ENCODE data around the gene KLK8. TPM values are rescaled to one million over a fixed set of nuclear protein-coding genes. Genes with fewer than 3 reads are reported as not detected.
A peak's percentile ranks its signal among the peaks of the same experiment; 100 is the strongest.

KLK8 gene
- total RNA-seq (2014; rRNA removed; shearing (Covaris generic)): 4.2 and 8.7 TPM in 2 replicates

GRCh38 chr19:51001515-51001914 lies at the start of gene KLK8:
Gene KLK8, minus strand, starts transcription at chr19:51001604. Its CDS starts 437 bp downstream, at chr19:51001167.
- DNase-seq (ENCODE audit: low spot score): peak; percentile 51

- DNase-seq (ENCODE audit: low spot score): no peak
Measured at GRCh38 chr19:51047031-51047335, 45.6 kb upstream of the KLK8 start.

- DNase-seq (ENCODE audit: low spot score): no peak
Measured at GRCh38 chr19:51044327-51044726, 42.9 kb upstream of the KLK8 start.

GRCh38 chr19:51043497-51043896 lies 42.1 kb upstream of the KLK8 start:
- DNase-seq (ENCODE audit: low spot score): no peak

GRCh38 chr19:51040151-51040550 lies 38.7 kb upstream of the KLK8 start:
- DNase-seq (ENCODE audit: low spot score): no peak

- no peak for DNase-seq (ENCODE audit: low spot score)
Measured at GRCh38 chr19:51036519-51036918, 35.1 kb upstream of the KLK8 start.

GRCh38 chr19:51034704-51035103 lies 33.3 kb upstream of the KLK8 start, which contains the start of gene KLK12:
Gene KLK12, minus strand, starts transcription at chr19:51035002. Its CDS starts 381 bp downstream, at chr19:51034621.
- DNase-seq (ENCODE audit: low spot score): peak; percentile 71

GRCh38 chr19:51031880-51032225 lies 30.4 kb upstream of the KLK8 start:
- DNase-seq (ENCODE audit: low spot score): no peak

- DNase-seq (ENCODE audit: low spot score): no peak
Measured at GRCh38 chr19:51031220-51031879, 29.9 kb upstream of the KLK8 start.

- no peak for DNase-seq (ENCODE audit: low spot score)
Measured at GRCh38 chr19:51030631-51031030, 29.2 kb upstream of the KLK8 start.

- peak; percentile 27 for DNase-seq (ENCODE audit: low spot score)
Measured at GRCh38 chr19:51029718-51030117, 28.3 kb upstream of the KLK8 start.

GRCh38 chr19:51027873-51028272 lies 26.5 kb upstream of the KLK8 start:
- peak; percentile 35 for DNase-seq (ENCODE audit: low spot score)

- DNase-seq (ENCODE audit: low spot score): peak; percentile 75
Measured at GRCh38 chr19:51027126-51027806, 25.9 kb upstream of the KLK8 start.

- DNase-seq (ENCODE audit: low spot score): peak; percentile 92
Measured at GRCh38 chr19:51026554-51026831, 25.1 kb upstream of the KLK8 start, which contains the start of gene KLK11. Gene KLK11, minus strand, starts transcription at chr19:51026616. Its CDS starts 985 bp downstream, at chr19:51025631.

GRCh38 chr19:51025809-51026553 lies 24.6 kb upstream of the KLK8 start:
- DNase-seq (ENCODE audit: low spot score): peak; percentile 70

- no peak for DNase-seq (ENCODE audit: low spot score)
Measured at GRCh38 chr19:51025401-51025800, 24.0 kb upstream of the KLK8 start.

GRCh38 chr19:51024924-51025323 lies 23.5 kb upstream of the KLK8 start:
- DNase-seq (ENCODE audit: low spot score): no peak

- DNase-seq (ENCODE audit: low spot score): no peak
Measured at GRCh38 chr19:51023946-51024345, 22.5 kb upstream of the KLK8 start.

GRCh38 chr19:51022526-51022925 lies 21.1 kb upstream of the KLK8 start:
- no peak for DNase-seq (ENCODE audit: low spot score)

GRCh38 chr19:51020988-51021651 lies 19.7 kb upstream of the KLK8 start:
- peak; percentile 97 for DNase-seq (ENCODE audit: low spot score)

GRCh38 chr19:51019544-51019925 lies 18.1 kb upstream of the KLK8 start, which contains the start of gene KLK10:
Gene KLK10, minus strand, starts transcription at chr19:51019709. Its CDS starts 579 bp downstream, at chr19:51019130.
- DNase-seq (ENCODE audit: low spot score): no peak

Data from HT-29 (cell line).